Measurements from ENCODE around the gene GPC6.

Gene GPC6

GRCh38 chr13:94129490-94129894, 902.9 kb downstream of the GPC6 start:
- TF ChIP-seq GATA3 (IDR thresholded peaks at IDR 0.05; ENCODE audit: low read depth, low read length): no peak
- TF ChIP-seq GATA2 (IDR thresholded peaks at IDR 0.05; ENCODE audit: low read depth, low read length): no peak

GRCh38 chr13:94138831-94139230, 912.2 kb downstream of the GPC6 start:
- TF ChIP-seq GATA3 (IDR thresholded peaks at IDR 0.05; ENCODE audit: low read depth, low read length) (peak; percentile 39; the same call in 1 of the 2 replicates), GATA2 (IDR thresholded peaks at IDR 0.05; ENCODE audit: low read depth, low read length) (no peak)

- no peak for TF ChIP-seq GATA3 (IDR thresholded peaks at IDR 0.05; ENCODE audit: low read depth, low read length)
These were observed 912.9 kb downstream of the GPC6 start for GRCh38 chr13:94139393-94139995.

GRCh38 chr13:94140027-94140426, 913.4 kb downstream of the GPC6 start:
- TF ChIP-seq GATA3 (IDR thresholded peaks at IDR 0.05; ENCODE audit: low read depth, low read length) (no peak), GATA2 (IDR thresholded peaks at IDR 0.05; ENCODE audit: low read depth, low read length) (no peak)

- TF ChIP-seq GATA2 (IDR thresholded peaks at IDR 0.05; ENCODE audit: low read depth, low read length) (no peak), GATA3 (IDR thresholded peaks at IDR 0.05; ENCODE audit: low read depth, low read length) (no peak)
These were observed 913.9 kb downstream of the GPC6 start for GRCh38 chr13:94140511-94140910.

GRCh38 chr13:94143624-94144350, 917.2 kb downstream of the GPC6 start:
- TF ChIP-seq GATA2 (IDR thresholded peaks at IDR 0.05; ENCODE audit: low read depth, low read length): no peak
- TF ChIP-seq GATA3 (IDR thresholded peaks at IDR 0.05; ENCODE audit: low read depth, low read length): no peak

GRCh38 chr13:94145966-94146365, 919.4 kb downstream of the GPC6 start:
- TF ChIP-seq GATA3 (IDR thresholded peaks at IDR 0.05; ENCODE audit: low read depth, low read length) (no peak), GATA2 (IDR thresholded peaks at IDR 0.05; ENCODE audit: low read depth, low read length) (no peak)

- TF ChIP-seq GATA2 (IDR thresholded peaks at IDR 0.05; ENCODE audit: low read depth, low read length): no peak
- no peak for TF ChIP-seq GATA3 (IDR thresholded peaks at IDR 0.05; ENCODE audit: low read depth, low read length)
These were observed 927.0 kb downstream of the GPC6 start for GRCh38 chr13:94153586-94153985.

- TF ChIP-seq GATA2 (IDR thresholded peaks at IDR 0.05; ENCODE audit: low read depth, low read length) (0 out of 2 replicates have a peak, but pooled peaks have one; percentile 42), GATA3 (IDR thresholded peaks at IDR 0.05; ENCODE audit: low read depth, low read length) (no peak)
These were observed 927.8 kb downstream of the GPC6 start for GRCh38 chr13:94154367-94154766.

GRCh38 chr13:94157705-94158218, 931.2 kb downstream of the GPC6 start:
- TF ChIP-seq GATA3 (IDR thresholded peaks at IDR 0.05; ENCODE audit: low read depth, low read length) (no peak), GATA2 (IDR thresholded peaks at IDR 0.05; ENCODE audit: low read depth, low read length) (no peak)

GRCh38 chr13:94160875-94161274, 934.3 kb downstream of the GPC6 start:
- TF ChIP-seq GATA2 (IDR thresholded peaks at IDR 0.05; ENCODE audit: low read depth, low read length) (no peak), GATA3 (IDR thresholded peaks at IDR 0.05; ENCODE audit: low read depth, low read length) (no peak)

GRCh38 chr13:94162289-94162688, 935.7 kb downstream of the GPC6 start:
- TF ChIP-seq GATA3 (IDR thresholded peaks at IDR 0.05; ENCODE audit: low read depth, low read length) (no peak), GATA2 (IDR thresholded peaks at IDR 0.05; ENCODE audit: low read depth, low read length) (no peak)

GRCh38 chr13:94163535-94163934, 936.9 kb downstream of the GPC6 start:
- TF ChIP-seq GATA3 (IDR thresholded peaks at IDR 0.05; ENCODE audit: low read depth, low read length): no peak
- no peak for TF ChIP-seq GATA2 (IDR thresholded peaks at IDR 0.05; ENCODE audit: low read depth, low read length)

GRCh38 chr13:94168783-94169453, 942.3 kb downstream of the GPC6 start:
- TF ChIP-seq GATA2 (IDR thresholded peaks at IDR 0.05; ENCODE audit: low read depth, low read length) (no peak), GATA3 (IDR thresholded peaks at IDR 0.05; ENCODE audit: low read depth, low read length) (no peak)

All from SH-SY5Y (cell line).